Measurements from ENCODE around the gene CKS2.

GRCh38 chr9:89358376-89358916 is 47.5 kb downstream of the CKS2 start:
- no peak for TF ChIP-seq POU6F1 (CRISPR knock-in tag; IDR thresholded peaks at IDR 0.05; ENCODE audit: borderline replicate concordance, low read depth)
- TF ChIP-seq ZNF565 (CRISPR knock-in tag; conservative IDR thresholded peaks at IDR 0.05; ENCODE audit: low read depth) = no peak
- TF ChIP-seq ZNF70 (CRISPR knock-in tag; IDR thresholded peaks at IDR 0.05) = no peak
- TF ChIP-seq SNAI2 (CRISPR knock-in tag; IDR thresholded peaks at IDR 0.05) = no peak
- TF ChIP-seq, protein P1, sequence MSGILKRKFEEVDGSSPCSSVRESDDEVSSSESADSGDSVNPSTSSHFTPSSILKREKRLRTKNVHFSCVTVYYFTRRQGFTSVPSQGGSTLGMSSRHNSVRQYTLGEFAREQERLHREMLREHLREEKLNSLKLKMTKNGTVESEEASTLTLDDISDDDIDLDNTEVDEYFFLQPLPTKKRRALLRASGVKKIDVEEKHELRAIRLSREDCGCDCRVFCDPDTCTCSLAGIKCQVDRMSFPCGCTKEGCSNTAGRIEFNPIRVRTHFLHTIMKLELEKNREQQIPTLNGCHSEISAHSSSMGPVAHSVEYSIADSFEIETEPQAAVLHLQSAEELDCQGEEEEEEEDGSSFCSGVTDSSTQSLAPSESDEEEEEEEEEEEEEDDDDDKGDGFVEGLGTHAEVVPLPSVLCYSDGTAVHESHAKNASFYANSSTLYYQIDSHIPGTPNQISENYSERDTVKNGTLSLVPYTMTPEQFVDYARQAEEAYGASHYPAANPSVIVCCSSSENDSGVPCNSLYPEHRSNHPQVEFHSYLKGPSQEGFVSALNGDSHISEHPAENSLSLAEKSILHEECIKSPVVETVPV (CRISPR knock-in tag; IDR thresholded peaks at IDR 0.05) = no peak
- no peak for TF ChIP-seq CSDC2 (CRISPR knock-in tag; IDR thresholded peaks at IDR 0.05)
- TF ChIP-seq ZFP3 (CRISPR knock-in tag; IDR thresholded peaks at IDR 0.05) = no peak
- no peak for TF ChIP-seq TCF4 (CRISPR knock-in tag; IDR thresholded peaks at IDR 0.05; ENCODE audit: borderline replicate concordance)
- no peak for TF ChIP-seq ESRRG (CRISPR knock-in tag; IDR thresholded peaks at IDR 0.05)
- TF ChIP-seq PPARA (CRISPR knock-in tag; IDR thresholded peaks at IDR 0.05; ENCODE audit: borderline replicate concordance) = no peak
- TF ChIP-seq, protein P2, sequence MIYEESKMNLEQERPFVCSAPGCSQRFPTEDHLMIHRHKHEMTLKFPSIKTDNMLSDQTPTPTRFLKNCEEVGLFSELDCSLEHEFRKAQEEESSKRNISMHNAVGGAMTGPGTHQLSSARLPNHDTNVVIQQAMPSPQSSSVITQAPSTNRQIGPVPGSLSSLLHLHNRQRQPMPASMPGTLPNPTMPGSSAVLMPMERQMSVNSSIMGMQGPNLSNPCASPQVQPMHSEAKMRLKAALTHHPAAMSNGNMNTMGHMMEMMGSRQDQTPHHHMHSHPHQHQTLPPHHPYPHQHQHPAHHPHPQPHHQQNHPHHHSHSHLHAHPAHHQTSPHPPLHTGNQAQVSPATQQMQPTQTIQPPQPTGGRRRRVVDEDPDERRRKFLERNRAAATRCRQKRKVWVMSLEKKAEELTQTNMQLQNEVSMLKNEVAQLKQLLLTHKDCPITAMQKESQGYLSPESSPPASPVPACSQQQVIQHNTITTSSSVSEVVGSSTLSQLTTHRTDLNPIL (CRISPR knock-in tag; IDR thresholded peaks at IDR 0.05; ENCODE audit: low read depth) = no peak
- no peak for TF ChIP-seq RARB (CRISPR knock-in tag; IDR thresholded peaks at IDR 0.05)
- TF ChIP-seq, protein P3, sequence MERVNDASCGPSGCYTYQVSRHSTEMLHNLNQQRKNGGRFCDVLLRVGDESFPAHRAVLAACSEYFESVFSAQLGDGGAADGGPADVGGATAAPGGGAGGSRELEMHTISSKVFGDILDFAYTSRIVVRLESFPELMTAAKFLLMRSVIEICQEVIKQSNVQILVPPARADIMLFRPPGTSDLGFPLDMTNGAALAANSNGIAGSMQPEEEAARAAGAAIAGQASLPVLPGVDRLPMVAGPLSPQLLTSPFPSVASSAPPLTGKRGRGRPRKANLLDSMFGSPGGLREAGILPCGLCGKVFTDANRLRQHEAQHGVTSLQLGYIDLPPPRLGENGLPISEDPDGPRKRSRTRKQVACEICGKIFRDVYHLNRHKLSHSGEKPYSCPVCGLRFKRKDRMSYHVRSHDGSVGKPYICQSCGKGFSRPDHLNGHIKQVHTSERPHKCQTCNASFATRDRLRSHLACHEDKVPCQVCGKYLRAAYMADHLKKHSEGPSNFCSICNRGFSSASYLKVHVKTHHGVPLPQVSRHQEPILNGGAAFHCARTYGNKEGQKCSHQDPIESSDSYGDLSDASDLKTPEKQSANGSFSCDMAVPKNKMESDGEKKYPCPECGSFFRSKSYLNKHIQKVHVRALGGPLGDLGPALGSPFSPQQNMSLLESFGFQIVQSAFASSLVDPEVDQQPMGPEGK (CRISPR knock-in tag; IDR thresholded peaks at IDR 0.05; ENCODE audit: borderline replicate concordance) = no peak
- no peak for TF ChIP-seq GLIS3 (CRISPR knock-in tag; IDR thresholded peaks at IDR 0.05)

All from SK-N-SH treated with all-trans-retinoic acid at 6 μM for 48 hours (cell line).